BLaER1 treated with 17β-estradiol and CSF1 and Interleukin-3, amounts not matched to agents 10 nM and 100 nM (cell line): ENCODE data around the gene FLOT2.
A peak's percentile ranks its signal among the peaks of the same experiment; 100 is the strongest.

ENCODE experiments used
- H3K27ac ChIP-seq, 11 experiments: shearing (Covaris generic); formaldehyde crosslinking; 2 replicates each; pipeline ENCODE4 v1.8.1; 2022
- H3K27me3 ChIP-seq, 11 experiments: shearing (Covaris generic); formaldehyde crosslinking; 2 replicates each; pipeline ENCODE4 v1.8.1; 2022
- H3K36me3 ChIP-seq, 11 experiments: shearing (Covaris generic); formaldehyde crosslinking; 2 replicates each; pipeline ENCODE4 v1.8.1; 2022
- H3K4me1 ChIP-seq, 10 experiments: shearing (Covaris generic); formaldehyde crosslinking; 2 replicates each; pipeline ENCODE4 v1.8.1; 2022
- H3K4me2 ChIP-seq, 11 experiments: shearing (Covaris generic); formaldehyde crosslinking; 2 replicates each; pipeline ENCODE4 v1.8.1; 2022
- H3K4me3 ChIP-seq, 10 experiments: shearing (Covaris generic); formaldehyde crosslinking; 2 replicates each; pipeline ENCODE4 v1.8.1; 2022
- H3K9ac ChIP-seq, 11 experiments: shearing (Covaris generic); formaldehyde crosslinking; 2 replicates each; pipeline ENCODE4 v1.8.1; 2022
- H3K9me3 ChIP-seq, 11 experiments: shearing (Covaris generic); formaldehyde crosslinking; replicated peaks in 1 of 11; 2 replicates each; pipeline ENCODE4 v1.8.1; 2022
- H4K20me1 ChIP-seq, 11 experiments: shearing (Covaris generic); formaldehyde crosslinking; 2 replicates each; pipeline ENCODE4 v1.8.1; 2022
- Cebpa-rat ChIP-seq, 11 experiments: shearing (Covaris generic); IDR thresholded peaks; 2 replicates each; pipeline ENCODE4 v1.8.1; 2022

Gene FLOT2

GRCh38 chr17:28902819-28903545, 5.4 kb upstream of the FLOT2 start, which contains the start of gene DHRS13:
TSS of gene DHRS13 (minus strand) at chr17:28903079. CDS start at chr17:28902944, 135 bp downstream.
- Histone ChIP-seq H4K20me1 (peaks cover 0 to 46% (median 26%) of the 10 kb centered on the region in 11 experiments; a peak in 15 of 22 replicates), H3K27ac (peak within 1 kb of the TSS; percentile 29 to 91 (median 83); a peak in 21 of 22 replicates), H3K4me3 (peak within 1 kb of the TSS; percentile 72 to 82 (median 80)), H3K9me3 (no peaks in the 10 kb centered on the region), H3K27me3 (no peaks in the 10 kb centered on the region), H3K36me3 (peaks cover 23 to 50% (median 30%) of the 10 kb centered on the region in 11 experiments), H3K4me1 (peaks cover 36 to 54% (median 45%) of the 10 kb centered on the region in 10 experiments), H3K4me2 (peak within 1 kb of the TSS; percentile 76 to 97 (median 90)), H3K9ac (peak within 1 kb of the TSS; percentile 78 to 93 (median 87))
- TF ChIP-seq Cebpa-rat (IDR thresholded peaks at IDR 0.05): no peak

- no peaks in the 10 kb centered on the region for H3K27me3 ChIP-seq
- H3K4me1 ChIP-seq: peaks cover 40 to 59% (median 49%) of the 10 kb centered on the region in 10 experiments
- H3K4me3 ChIP-seq: peak overlapping the region; percentile 72 to 82 (median 80)
- H3K9me3 ChIP-seq: no peaks in the 10 kb centered on the region
- peaks cover 14 to 41% (median 22%) of the 10 kb centered on the region in 11 experiments for H3K36me3 ChIP-seq
- peak overlapping the region; percentile 78 to 93 (median 87) for H3K9ac ChIP-seq
- TF ChIP-seq Cebpa-rat (IDR thresholded peaks at IDR 0.05): no peak
- H3K4me2 ChIP-seq: peak overlapping the region; percentile 76 to 97 (median 90)
- peaks cover 0 to 41% (median 19%) of the 10 kb centered on the region in 11 experiments; a peak in 13 of 22 replicates for H4K20me1 ChIP-seq
- H3K27ac ChIP-seq: peak overlapping the region; percentile 29 to 91 (median 83); a peak in 21 of 22 replicates
Measured at GRCh38 chr17:28901866-28902818, 4.6 kb upstream of the FLOT2 start.

GRCh38 chr17:28900986-28901726, 3.6 kb upstream of the FLOT2 start:
- peak overlapping the region; percentile 76 to 97 (median 90) for H3K4me2 ChIP-seq
- H3K9ac ChIP-seq: peak overlapping the region; percentile 78 to 93 (median 87); a peak in 20 of 22 replicates
- TF ChIP-seq Cebpa-rat (IDR thresholded peaks at IDR 0.05): no peak
- peaks cover 44 to 65% (median 58%) of the 10 kb centered on the region in 10 experiments for H3K4me1 ChIP-seq
- H3K9me3 ChIP-seq: no peaks in the 10 kb centered on the region
- no peaks in the 10 kb centered on the region for H3K27me3 ChIP-seq
- H3K4me3 ChIP-seq: peak overlapping the region; percentile 72 to 82 (median 80); a peak in 19 of 20 replicates
- H3K36me3 ChIP-seq: peaks cover 4 to 31% (median 12%) of the 10 kb centered on the region in 11 experiments
- peak overlapping the region in 9 of 11 experiments; percentile 38 to 91 (median 83); a peak in 13 of 22 replicates for H3K27ac ChIP-seq
- H4K20me1 ChIP-seq: peaks cover 0 to 31% (median 10%) of the 10 kb centered on the region in 11 experiments; a peak in 13 of 22 replicates

- Histone ChIP-seq H3K9me3 (no peaks in the 10 kb centered on the region), H3K9ac (peak overlapping the region in 1 of 11 experiments; percentile 22; a peak in 1 of 22 replicates), H3K27ac (no peak overlapping the region; a peak in 1 of 22 replicates), H3K4me3 (no peak overlapping the region), H3K27me3 (no peaks in the 10 kb centered on the region), H4K20me1 (peaks cover 0 to 21% (median 4%) of the 10 kb centered on the region in 11 experiments; a peak in 6 of 22 replicates), H3K36me3 (peaks cover 0 to 26% (median 9%) of the 10 kb centered on the region in 11 experiments; a peak in 8 of 22 replicates), H3K4me2 (peak overlapping the region in 6 of 11 experiments; percentile 90 to 98 (median 92); a peak in 8 of 22 replicates), H3K4me1 (peaks cover 63 to 82% (median 74%) of the 10 kb centered on the region in 10 experiments)
- TF ChIP-seq Cebpa-rat (IDR thresholded peaks at IDR 0.05): no peak
Measured at GRCh38 chr17:28899212-28899815, 1.8 kb upstream of the FLOT2 start.

- no peak for TF ChIP-seq Cebpa-rat (IDR thresholded peaks at IDR 0.05)
- Histone ChIP-seq H3K27ac (peak overlapping the region in 9 of 11 experiments; percentile 83 to 91 (median 87); a peak in 17 of 22 replicates), H3K4me2 (peak overlapping the region; percentile 84 to 99 (median 92)), H3K4me3 (peak overlapping the region in 2 of 10 experiments; percentile 92; a peak in 4 of 20 replicates), H3K27me3 (no peaks in the 10 kb centered on the region), H3K36me3 (peaks cover 0 to 26% (median 9%) of the 10 kb centered on the region in 11 experiments; a peak in 8 of 22 replicates), H3K4me1 (peaks cover 69 to 83% (median 74%) of the 10 kb centered on the region in 10 experiments), H3K9me3 (no peaks in the 10 kb centered on the region), H4K20me1 (peaks cover 0 to 13% (median 0%) of the 10 kb centered on the region in 11 experiments; a peak in 5 of 22 replicates), H3K9ac (peak overlapping the region; percentile 82 to 91 (median 88); a peak in 11 of 22 replicates)
Measured at GRCh38 chr17:28898527-28898955, 1.0 kb upstream of the FLOT2 start.

GRCh38 chr17:28897769-28898526, 415 bp upstream of the FLOT2 start:
- H3K4me1 ChIP-seq: peaks cover 70 to 83% (median 74%) of the 10 kb centered on the region in 10 experiments
- peak overlapping the region; percentile 84 to 99 (median 92) for H3K4me2 ChIP-seq
- H3K27ac ChIP-seq: peak overlapping the region; percentile 70 to 91 (median 87); a peak in 21 of 22 replicates
- H3K36me3 ChIP-seq: peaks cover 0 to 26% (median 9%) of the 10 kb centered on the region in 11 experiments; a peak in 8 of 22 replicates
- no peak for TF ChIP-seq Cebpa-rat (IDR thresholded peaks at IDR 0.05)
- H4K20me1 ChIP-seq: peaks cover 0 to 8% (median 0%) of the 10 kb centered on the region in 11 experiments; a peak in 2 of 22 replicates
- peak overlapping the region; percentile 79 to 94 (median 90) for H3K4me3 ChIP-seq
- no peaks in the 10 kb centered on the region for H3K27me3 ChIP-seq
- no peaks in the 10 kb centered on the region for H3K9me3 ChIP-seq
- peak overlapping the region; percentile 82 to 91 (median 88) for H3K9ac ChIP-seq

GRCh38 chr17:28896491-28896883, 1.0 kb downstream of the FLOT2 start:
- H3K27me3 ChIP-seq: no peaks in the 10 kb centered on the region
- no peak for TF ChIP-seq Cebpa-rat (IDR thresholded peaks at IDR 0.05)
- peaks cover 0 to 9% (median 0%) of the 10 kb centered on the region in 11 experiments; a peak in 4 of 22 replicates for H4K20me1 ChIP-seq
- peak overlapping the region in 10 of 11 experiments; percentile 75 to 91 (median 87); a peak in 21 of 22 replicates for H3K27ac ChIP-seq
- H3K36me3 ChIP-seq: peaks cover 0 to 26% (median 12%) of the 10 kb centered on the region in 11 experiments; a peak in 9 of 22 replicates
- H3K9me3 ChIP-seq: no peaks in the 10 kb centered on the region
- H3K4me1 ChIP-seq: peaks cover 79 to 91% (median 82%) of the 10 kb centered on the region in 10 experiments
- H3K4me3 ChIP-seq: peak overlapping the region; percentile 79 to 94 (median 90)
- H3K4me2 ChIP-seq: peak overlapping the region; percentile 84 to 99 (median 92)
- peak overlapping the region; percentile 82 to 91 (median 88) for H3K9ac ChIP-seq
